HG02884 (cell line): ENCODE data around the gene MGAT4B.

Experiments used
- ATAC-seq: cut with Tn5 transposase; IDR thresholded peaks from one replicate; pipeline ENCODE4 v1.9.1; 2021; ENCODE audit warnings: mild to moderate bottlenecking, moderate library complexity; ENCODE audit not compliant: unreplicated experiment

Gene MGAT4B

GRCh38 chr5:179773686-179774040 lies 33.0 kb downstream of the MGAT4B start:
- ATAC-seq: no peak

- no peak for ATAC-seq
Observed at GRCh38 chr5:179772351-179772750, 34.3 kb downstream of the MGAT4B start.

GRCh38 chr5:179771311-179771895 lies 35.3 kb downstream of the MGAT4B start:
- ATAC-seq: no peak

- no peak for ATAC-seq
Observed at GRCh38 chr5:179769796-179770195, 36.9 kb downstream of the MGAT4B start.

GRCh38 chr5:179769271-179769670 lies 37.4 kb downstream of the MGAT4B start:
- no peak for ATAC-seq

- no peak for ATAC-seq
Observed at GRCh38 chr5:179768326-179769085, 38.2 kb downstream of the MGAT4B start.

GRCh38 chr5:179767496-179768100 lies 39.1 kb downstream of the MGAT4B start:
- no peak for ATAC-seq

GRCh38 chr5:179766726-179767455 lies 39.8 kb downstream of the MGAT4B start:
- no peak for ATAC-seq

GRCh38 chr5:179766021-179766725 lies 40.5 kb downstream of the MGAT4B start:
- ATAC-seq: no peak

- no peak for ATAC-seq
Observed at GRCh38 chr5:179765400-179765799, 41.3 kb downstream of the MGAT4B start.

- ATAC-seq: no peak
Observed at GRCh38 chr5:179764056-179764455, 42.6 kb downstream of the MGAT4B start.

- ATAC-seq: no peak
Observed at GRCh38 chr5:179763215-179763945, 43.3 kb downstream of the MGAT4B start.

GRCh38 chr5:179762781-179763176 lies 43.9 kb downstream of the MGAT4B start:
- no peak for ATAC-seq

GRCh38 chr5:179762079-179762780 lies 44.4 kb downstream of the MGAT4B start:
- ATAC-seq: no peak

GRCh38 chr5:179759581-179760551 lies 46.8 kb downstream of the MGAT4B start:
- ATAC-seq: peak; percentile 66

GRCh38 chr5:179758955-179759354 lies 47.7 kb downstream of the MGAT4B start:
- ATAC-seq: no peak

GRCh38 chr5:179755022-179755421 lies 51.6 kb downstream of the MGAT4B start:
- ATAC-seq: no peak

- no peak for ATAC-seq
Observed at GRCh38 chr5:179753971-179754370, 52.7 kb downstream of the MGAT4B start.
